HepG2 (cell line): ENCODE results near the gene CLEC10A. TPM values are rescaled to one million over a fixed set of nuclear protein-coding genes. Genes with fewer than 3 reads are reported as not detected.

Experiments used
- HOXA5 ChIP-seq: sonication (generic); formaldehyde crosslinking; IDR thresholded peaks from 2 replicates; pipeline ENCODE4 v1.4.0; 2020; ENCODE audit warnings: missing genetic modification reagents
- LRRFIP1 ChIP-seq: sonication (generic); formaldehyde crosslinking; conservative IDR thresholded peaks from 2 replicates; pipeline ENCODE4 v1.4.0; 2020; ENCODE audit warnings: missing genetic modification reagents
- MTF2 ChIP-seq: sonication (generic); formaldehyde crosslinking; IDR thresholded peaks from 2 replicates; pipeline ENCODE4 v1.5.0; 2020; ENCODE audit warnings: missing genetic modification reagents, borderline replicate concordance
- NR1H2 ChIP-seq: sonication (generic); formaldehyde crosslinking; IDR thresholded peaks from 2 replicates; pipeline ENCODE4 v1.8.1; 2022; ENCODE audit warnings: low read depth, missing genetic modification reagents, borderline replicate concordance
- RBM39 ChIP-seq: fragments of 200-400 bp; formaldehyde crosslinking; IDR thresholded peaks from one replicate; pipeline ENCODE4 v1.6.1; 2018; ENCODE audit warnings: antibody characterized with exemption, mild to moderate bottlenecking, low read depth, low read length; ENCODE audit not compliant: poor library complexity, severe bottlenecking
- REL ChIP-seq: sonication (generic); formaldehyde crosslinking; conservative IDR thresholded peaks from 2 replicates; pipeline ENCODE4 v1.8.0; 2022; ENCODE audit warnings: mild to moderate bottlenecking, missing genetic modification reagents, moderate library complexity
- TARDBP ChIP-seq: sonication (generic); formaldehyde crosslinking; IDR thresholded peaks from 2 replicates; pipeline ENCODE4 v1.8.0; 2022; ENCODE audit warnings: mild to moderate bottlenecking, missing genetic modification reagents
- ZBTB40 ChIP-seq, 2 experiments: fragments of 450-650 bp in 1 of 2; sonication (generic) in 1 of 2; formaldehyde crosslinking in 1 of 2; IDR thresholded peaks; 2 replicates each; pipeline versions ENCODE4 v1.6.1 to v1.8.0; 2016 to 2022; ENCODE audit warnings: antibody characterized with exemption in 1 of 2, mild to moderate bottlenecking in 1 of 2, missing genetic modification reagents in 1 of 2
- ZNF354B ChIP-seq: sonication (generic); formaldehyde crosslinking; IDR thresholded peaks from 2 replicates; pipeline ENCODE4 v1.8.0; 2022; ENCODE audit warnings: mild to moderate bottlenecking, missing genetic modification reagents
- ZNF615 ChIP-seq: sonication (generic); formaldehyde crosslinking; IDR thresholded peaks from 2 replicates; pipeline ENCODE4 v1.5.0; 2020; ENCODE audit warnings: mild to moderate bottlenecking, missing genetic modification reagents, borderline replicate concordance
- ZNF724P ChIP-seq: sonication (generic); formaldehyde crosslinking; IDR thresholded peaks from 2 replicates; pipeline ENCODE4 v1.8.0; 2022; ENCODE audit warnings: missing genetic modification reagents, borderline replicate concordance
- ZNF749 ChIP-seq: sonication (generic); formaldehyde crosslinking; IDR thresholded peaks from 2 replicates; pipeline ENCODE4 v1.8.0; 2022; ENCODE audit warnings: mild to moderate bottlenecking, missing genetic modification reagents, moderate library complexity, borderline replicate concordance
- ZNF761 ChIP-seq: sonication (generic); formaldehyde crosslinking; conservative IDR thresholded peaks from 2 replicates; pipeline ENCODE4 v1.4.0; 2020; ENCODE audit warnings: mild to moderate bottlenecking, missing genetic modification reagents
- polyA plus RNA-seq, 8 experiments: library from polyadenylated mRNA; depleted of rRNA in 3 of 8; stranded (reverse) in 7 of 8; unstranded in 1 of 8; fragments of >200 nt; fragmentation: Illumina TruSeq in 4 of 8; extraction: Trizol in 4 of 8; gene quantifications; 2 replicates each; pipeline versions ENCODE4 v1.2.1 to v1.2.3, GENCODE V29; 2011 to 2016; ENCODE audit warnings: low read depth in 4 of 8, missing spikeins in 1 of 8, mixed read lengths in 1 of 8; ENCODE audit not compliant: insufficient read depth in 1 of 8
- total RNA-seq, 5 experiments: library from RNA; depleted of rRNA; stranded (reverse); fragments of >200 nt; fragmentation: Illumina TruSeq; extraction: Trizol; gene quantifications; 2 replicates each; pipeline ENCODE4 v1.2.3, GENCODE V29; 2016; ENCODE audit warnings: low read depth in 1 of 5
- TF ChIP-seq, protein P1 (sequence below): sonication (generic); formaldehyde crosslinking; IDR thresholded peaks from 2 replicates; pipeline ENCODE4 v1.5.0; 2020; ENCODE audit warnings: mild to moderate bottlenecking, missing genetic modification reagents

The CLEC10A gene
- total and polyA plus RNA-seq, 2 of the 13 experiments (the other 11 are each of a cell fraction or from before 2014, with no cell fraction given) = 0.33 TPM; not detected in 1

GRCh38 chr17:7035591-7036368, 44.3 kb downstream of the CLEC10A start, which contains the start of gene SLC16A13 (continued):
- TF ChIP-seq LRRFIP1 (CRISPR knock-in tag) (no peak), RBM39 (no peak), ZNF354B (CRISPR knock-in tag) (no peak), ZNF761 (CRISPR knock-in tag) (no peak), ZNF724P (CRISPR knock-in tag) (no peak), REL (CRISPR knock-in tag) (no peak; the same call in 1 of the 2 replicates), ZBTB40 (IDR thresholded peaks at IDR 0.05) (no peak), ZBTB40 (CRISPR knock-in tag; IDR thresholded peaks at IDR 0.05) (0 out of 2 replicates have a peak, but pooled peaks have one; percentile 17), MTF2 (CRISPR knock-in tag) (no peak), TARDBP (CRISPR knock-in tag) (peak; percentile 40; the same call in 1 of the 2 replicates), ZNF749 (CRISPR knock-in tag) (no peak), HOXA5 (no peak), NR1H2 (CRISPR knock-in tag) (no peak), ZNF615 (CRISPR knock-in tag) (no peak)
- TF ChIP-seq, protein P1, sequence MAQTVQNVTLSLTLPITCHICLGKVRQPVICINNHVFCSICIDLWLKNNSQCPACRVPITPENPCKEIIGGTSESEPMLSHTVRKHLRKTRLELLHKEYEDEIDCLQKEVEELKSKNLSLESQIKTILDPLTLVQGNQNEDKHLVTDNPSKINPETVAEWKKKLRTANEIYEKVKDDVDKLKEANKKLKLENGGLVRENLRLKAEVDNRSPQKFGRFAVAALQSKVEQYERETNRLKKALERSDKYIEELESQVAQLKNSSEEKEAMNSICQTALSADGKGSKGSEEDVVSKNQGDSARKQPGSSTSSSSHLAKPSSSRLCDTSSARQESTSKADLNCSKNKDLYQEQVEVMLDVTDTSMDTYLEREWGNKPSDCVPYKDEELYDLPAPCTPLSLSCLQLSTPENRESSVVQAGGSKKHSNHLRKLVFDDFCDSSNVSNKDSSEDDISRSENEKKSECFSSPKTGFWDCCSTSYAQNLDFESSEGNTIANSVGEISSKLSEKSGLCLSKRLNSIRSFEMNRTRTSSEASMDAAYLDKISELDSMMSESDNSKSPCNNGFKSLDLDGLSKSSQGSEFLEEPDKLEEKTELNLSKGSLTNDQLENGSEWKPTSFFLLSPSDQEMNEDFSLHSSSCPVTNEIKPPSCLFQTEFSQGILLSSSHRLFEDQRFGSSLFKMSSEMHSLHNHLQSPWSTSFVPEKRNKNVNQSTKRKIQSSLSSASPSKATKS (CRISPR knock-in tag) = no peak
